ENCODE data around the gene MTOR. TPM values are rescaled to one million over a fixed set of nuclear protein-coding genes. Genes with fewer than 3 reads are reported as not detected.

The MTOR gene
- total and polyA plus RNA-seq, 2 donors (not counting 3 experiments of a cell fraction or from before 2014, with no cell fraction given): 33.5 to 50.4 TPM

DNA sequence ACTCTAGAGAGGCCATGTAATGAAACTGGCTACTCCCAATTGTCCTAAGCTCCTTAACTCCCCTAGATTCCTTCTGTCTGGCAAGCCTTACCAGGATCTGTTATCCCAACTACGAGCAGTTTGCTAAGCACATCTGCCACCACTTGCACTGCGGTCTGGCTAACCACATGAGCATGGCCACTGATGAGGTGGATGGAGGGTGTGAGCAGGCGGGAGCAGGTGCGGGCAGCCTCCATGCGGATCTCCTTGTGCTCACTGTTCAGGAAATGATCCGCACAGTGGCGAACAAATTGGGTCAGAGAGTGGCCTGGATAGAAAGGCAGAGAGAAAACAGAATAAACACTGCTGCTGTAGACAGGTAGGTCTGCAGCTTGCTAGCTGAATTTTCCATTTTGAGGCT, 24.0 kb downstream of the MTOR start:
- Histone ChIP-seq H4K20me1 (replicated peaks; ENCODE audit: control insufficient read depth, extremely low read depth, insufficient read depth, low read length) (no peaks in the 10 kb centered on the region), H3K9me1 (replicated peaks; ENCODE audit: control insufficient read depth, extremely low read depth, insufficient read depth, low read length) (no peaks in the 10 kb centered on the region), H3K4me1 (ENCODE audit: control insufficient read depth, extremely low read depth, insufficient read depth, low read length) (peaks cover 14% of the 10 kb centered on the region), H3K4me3 (replicated peaks in 1 of 3; ENCODE audit: insufficient read depth in 1 of 3, low read depth in 1 of 3, low read length in 3 of 3) (no peak overlapping the region), H2AFZ (ENCODE audit: low read depth, low read length) (no peak overlapping the region), H3K27ac (ENCODE audit: insufficient read depth, low read depth, low read length) (no peak overlapping the region), H3K27me3 (ENCODE audit: control insufficient read depth in 2 of 2, insufficient read depth in 2 of 2, low read length in 2 of 2) (no peaks in the 10 kb centered on the region), H3K79me2 (ENCODE audit: control insufficient read depth, insufficient read depth, low read length) (no peaks in the 10 kb centered on the region), H3K9ac (replicated peaks; ENCODE audit: extremely low read depth, insufficient read depth, low read length) (no peak overlapping the region), H3K36me3 (ENCODE audit: control insufficient read depth in 2 of 2, extremely low read depth in 1 of 2, insufficient read depth in 2 of 2, low read length in 2 of 2) (peaks cover 22 to 36% of the 10 kb centered on the region in 2 experiments), H3K9me3 (replicated peaks; ENCODE audit: control insufficient read depth, insufficient read depth, low read length) (no peaks in the 10 kb centered on the region), H3K4me2 (ENCODE audit: insufficient read depth, low read length) (no peak overlapping the region)
- POLR2A ChIA-PET: no interaction called here
- FAIRE-seq (no peak), DNase-seq (ENCODE audit: low read depth, low spot score) (no peak)
- dilution Hi-C loops (cut with MboI; ENCODE audit: extremely low pct_ligation_motif_present, low sequenced_read_pairs): no loop called here
- CTCF ChIA-PET: interaction anchor here (0.6 to 6.2 kb wide), 7 partner anchors 14 to 407 kb away, joined by 3 to 128 read pairs (median 5); no protein-coding TSS in a partner anchor
- intact Hi-C loops (cut with micrococcal nuclease): no loop called here
- TF ChIP-seq FOS (IDR thresholded peaks at IDR 0.05; ENCODE audit: borderline replicate concordance, insufficient read depth, low read length) (no peak), POLR2A (IDR thresholded peaks at IDR 0.05; ENCODE audit: low read depth, low read length) (no peak), MYC (IDR thresholded peaks at IDR 0.05; ENCODE audit: low read depth, low read length) (no peak), POLR2AphosphoS5 (IDR thresholded peaks at IDR 0.05; ENCODE audit: insufficient read depth, low read depth, low read length) (no peak)
- no TSS peak for BruUV-seq (replicated peaks)

- ChIA-PET CTCF (interaction anchor here (0.7 to 3.0 kb wide), 5 partner anchors 13 to 408 kb away, joined by 3 to 10 read pairs (median 5); no protein-coding TSS in a partner anchor), POLR2A (no interaction called here)
- FAIRE-seq (no peak), DNase-seq (ENCODE audit: low read depth, low spot score) (no peak)
- H3K4me2 ChIP-seq (ENCODE audit: insufficient read depth, low read length): peak overlapping the region; percentile 5
- peaks cover 14% of the 10 kb centered on the region for H3K4me1 ChIP-seq (ENCODE audit: control insufficient read depth, extremely low read depth, insufficient read depth, low read length)
- no peak overlapping the region for H2AFZ ChIP-seq (ENCODE audit: low read depth, low read length)
- H3K27ac ChIP-seq (ENCODE audit: insufficient read depth, low read depth, low read length): peak overlapping the region; percentile 66
- H3K79me2 ChIP-seq (ENCODE audit: control insufficient read depth, insufficient read depth, low read length): no peaks in the 10 kb centered on the region
- no peak overlapping the region for H3K4me3 ChIP-seq (replicated peaks in 1 of 3; ENCODE audit: insufficient read depth in 1 of 3, low read depth in 1 of 3, low read length in 3 of 3)
- H3K27me3 ChIP-seq (ENCODE audit: control insufficient read depth in 2 of 2, insufficient read depth in 2 of 2, low read length in 2 of 2): no peaks in the 10 kb centered on the region
- no peaks in the 10 kb centered on the region for H3K9me1 ChIP-seq (replicated peaks; ENCODE audit: control insufficient read depth, extremely low read depth, insufficient read depth, low read length)
- no peak for TF ChIP-seq JUN (IDR thresholded peaks at IDR 0.05; ENCODE audit: borderline replicate concordance, insufficient read depth, insufficient read length, low read depth)
- TF ChIP-seq EZH2 (IDR thresholded peaks at IDR 0.05; ENCODE audit: borderline replicate concordance, low read depth, low read length, severe bottlenecking): no peak
- TF ChIP-seq FOS (IDR thresholded peaks at IDR 0.05; ENCODE audit: borderline replicate concordance, insufficient read depth, low read length): no peak
- TF ChIP-seq, protein P1, sequence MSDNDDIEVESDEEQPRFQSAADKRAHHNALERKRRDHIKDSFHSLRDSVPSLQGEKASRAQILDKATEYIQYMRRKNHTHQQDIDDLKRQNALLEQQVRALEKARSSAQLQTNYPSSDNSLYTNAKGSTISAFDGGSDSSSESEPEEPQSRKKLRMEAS (IDR thresholded peaks at IDR 0.05; ENCODE audit: insufficient read depth, insufficient read length): no peak
- no peak for TF ChIP-seq POLR2A (IDR thresholded peaks at IDR 0.05; ENCODE audit: low read depth, low read length)
- TF ChIP-seq GATA2 (IDR thresholded peaks at IDR 0.05; ENCODE audit: insufficient read depth, insufficient read length, low read depth, low read length): no peak
- TF ChIP-seq MYC (IDR thresholded peaks at IDR 0.05; ENCODE audit: low read depth, low read length): no peak
- no peak for TF ChIP-seq POLR2AphosphoS5 (IDR thresholded peaks at IDR 0.05; ENCODE audit: insufficient read depth, low read depth, low read length)
- no peak for TF ChIP-seq CTCF (IDR thresholded peaks at IDR 0.05; ENCODE audit: extremely low read depth in 1 of 2, insufficient read depth in 1 of 2, low read depth in 1 of 2, low read length in 2 of 2)
- no peaks in the 10 kb centered on the region for H4K20me1 ChIP-seq (replicated peaks; ENCODE audit: control insufficient read depth, extremely low read depth, insufficient read depth, low read length)
- peaks cover 19 to 33% of the 10 kb centered on the region in 2 experiments for H3K36me3 ChIP-seq (ENCODE audit: control insufficient read depth in 2 of 2, extremely low read depth in 1 of 2, insufficient read depth in 2 of 2, low read length in 2 of 2)
- dilution Hi-C loops (cut with MboI; ENCODE audit: extremely low pct_ligation_motif_present, low sequenced_read_pairs): no loop called here
- no peak overlapping the region for H3K9ac ChIP-seq (replicated peaks; ENCODE audit: extremely low read depth, insufficient read depth, low read length)
- no peaks in the 10 kb centered on the region for H3K9me3 ChIP-seq (replicated peaks; ENCODE audit: control insufficient read depth, insufficient read depth, low read length)
- intact Hi-C loops (cut with micrococcal nuclease): loop anchor here (1.0 kb wide), 2 partner anchors 200 to 405 kb away; no protein-coding TSS in a partner anchor
- BruUV-seq (replicated peaks): no TSS peak
Measured at GRCh38 chr1:11237356-11237755, 25.0 kb downstream of the MTOR start.

Data from endothelial cell of umbilical vein (primary cell).